COLO668 (cell line): ENCODE measurements around the gene PTCSC3.

Experiments
- DNase-seq: peaks from one replicate; lab custom pipeline; 2025; ENCODE audit not compliant: unreplicated experiment; lab: John Stamatoyannopoulos, UW

Gene PTCSC3

GRCh38 chr14:36086629-36087395 lies 89.7 kb downstream of the PTCSC3 start:
- no peak for DNase-seq

DNA sequence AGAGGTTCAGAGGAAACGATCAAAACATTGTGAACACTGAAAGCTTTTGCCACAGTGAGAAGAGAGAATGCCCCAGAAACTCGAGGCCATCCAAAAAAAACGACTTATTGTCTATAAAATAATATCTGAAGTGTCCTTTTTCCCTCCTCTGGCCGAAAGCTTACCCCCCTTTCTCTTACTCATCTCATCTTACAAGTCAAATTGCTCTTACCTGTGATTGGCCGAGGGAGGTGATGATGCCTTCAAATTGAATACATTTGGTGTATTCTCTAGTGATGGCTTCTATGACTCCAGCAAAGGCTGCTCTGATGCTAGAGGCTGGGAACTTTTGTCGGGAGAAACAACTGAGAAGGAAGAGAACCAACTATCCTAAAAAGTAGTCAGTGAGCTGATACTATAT lies 90.7 kb downstream of the PTCSC3 start:
- DNase-seq = no peak
